Common myeloid progenitor, CD34-positive (primary cell): ENCODE results near the gene UTP25.

ENCODE experiments used
- CTCF ChIA-PET: fragments of 350-600 bp; sonication (Branson Sonifier 250); formaldehyde crosslinking; loops from one replicate; lab custom pipeline; 2021; ENCODE audit warnings: antibody characterized with exemption; lab: Charles Lee
- POLR2A ChIA-PET: fragments of 350-600 bp; sonication (Branson Sonifier 250); formaldehyde crosslinking; loops from one replicate; lab custom pipeline; 2021; ENCODE audit warnings: antibody characterized with exemption; lab: Charles Lee
- DNase-seq, 3 donors: peaks; one replicate each; pipeline versions ENCODE4 v3.0.0 to v3.0.0-alpha.2; 2013
- H3K27ac ChIP-seq, 2 experiments: 1 replicate in 1 of 2; 2 replicates in 1 of 2; pipeline ENCODE4 v1.7.0; 2013; ENCODE audit warnings: inconsistent platforms in 2 of 2, low read length in 2 of 2, mild to moderate bottlenecking in 2 of 2, low read depth in 1 of 2, moderate library complexity in 1 of 2; ENCODE audit not compliant: severe bottlenecking in 2 of 2, insufficient read depth in 1 of 2, poor library complexity in 1 of 2
- H3K27me3 ChIP-seq, 5 experiments: replicated peaks in 2 of 5; 1 replicate in 3 of 5; 2 replicates in 2 of 5; pipeline versions ENCODE4 v1.6.1 to v1.7.0; 2013; ENCODE audit warnings: low read length in 4 of 5, mild to moderate bottlenecking in 2 of 5, moderate library complexity in 2 of 5, inconsistent platforms in 1 of 5; ENCODE audit not compliant: insufficient read depth in 5 of 5, control insufficient read depth in 4 of 5
- H3K36me3 ChIP-seq, 4 experiments: 1 replicate in 2 of 4; 2 replicates in 2 of 4; pipeline versions ENCODE4 v1.6.1 to v1.7.0; 2013; ENCODE audit warnings: low read length in 3 of 4, control low read depth in 1 of 4, mild to moderate bottlenecking in 1 of 4; ENCODE audit not compliant: control insufficient read depth in 4 of 4, insufficient read depth in 4 of 4
- H3K4me1 ChIP-seq, 4 experiments: 1 replicate in 3 of 4; 2 replicates in 1 of 4; pipeline versions ENCODE4 v1.6.1 to v1.7.1; 2013; ENCODE audit warnings: low read length in 3 of 4, mild to moderate bottlenecking in 3 of 4, control low read depth in 1 of 4, inconsistent platforms in 1 of 4, moderate library complexity in 1 of 4; ENCODE audit not compliant: control insufficient read depth in 4 of 4, insufficient read depth in 4 of 4; ENCODE audit errors: control extremely low read depth in 1 of 4
- H3K4me3 ChIP-seq, 7 experiments: 1 replicate in 4 of 7; 2 replicates in 3 of 7; pipeline versions ENCODE4 v1.5.1 to v1.7.0; 2013; ENCODE audit warnings: mild to moderate bottlenecking in 7 of 7, low read length in 6 of 7, moderate library complexity in 6 of 7, inconsistent platforms in 2 of 7, low read depth in 2 of 7, control low read depth in 1 of 7; ENCODE audit not compliant: insufficient read depth in 4 of 7, control insufficient read depth in 1 of 7; ENCODE audit errors: extremely low read depth in 1 of 7
- H3K9me3 ChIP-seq, 5 experiments: 1 replicate in 4 of 5; 2 replicates in 1 of 5; pipeline versions ENCODE4 v1.6.1 to v1.7.1; 2013; ENCODE audit warnings: low read length in 4 of 5, mild to moderate bottlenecking in 2 of 5, inconsistent platforms in 1 of 5, low read depth in 1 of 5, moderate library complexity in 1 of 5; ENCODE audit not compliant: control insufficient read depth in 4 of 5, insufficient read depth in 2 of 5; ENCODE audit errors: control extremely low read depth in 1 of 5
- WGBS: methylation state at CpG from one replicate; pipeline ENCODE4 v1.1.5; 2013; ENCODE audit not compliant: insufficient coverage; 5-methylcytosine and 5-hydroxymethylcytosine counted together

Gene UTP25

DNA sequence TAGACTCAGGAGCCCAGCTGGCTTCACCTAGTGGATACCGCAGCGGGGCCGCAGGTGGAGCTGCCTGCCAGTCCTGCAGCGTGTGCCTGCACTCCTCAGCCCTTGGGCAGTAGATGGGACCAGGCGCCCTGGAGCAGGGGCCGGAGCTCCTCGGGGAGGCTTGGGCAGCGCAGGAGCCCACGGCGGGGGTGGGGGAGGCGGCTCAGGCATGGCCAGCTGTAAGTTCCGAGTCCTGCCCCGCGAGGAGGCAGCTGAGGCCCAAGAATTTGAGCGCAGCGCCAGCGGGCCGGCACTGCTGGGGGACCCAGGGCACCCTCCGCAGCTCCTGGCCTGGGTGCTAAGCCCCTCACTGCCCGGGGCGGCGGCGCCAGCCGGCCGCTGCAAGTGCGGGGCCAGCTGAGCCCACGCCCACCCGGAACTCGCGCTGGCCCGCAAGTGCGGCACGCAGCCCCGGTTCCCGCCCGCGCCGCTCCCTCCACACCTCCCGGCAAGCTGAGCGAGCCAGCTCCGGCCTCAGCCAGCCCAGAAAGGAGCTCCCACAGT, 30.9 kb downstream of the UTP25 start:
- no peak for DNase-seq
- H3K9me3 ChIP-seq = no peaks in the 10 kb centered on the region
- over 99% methylated on average over 40 of the region's 41 CpGs for WGBS
- no peak overlapping the region for H3K27ac ChIP-seq
- peaks cover 2 to 12% (median 6%) of the 10 kb centered on the region in 4 experiments for H3K36me3 ChIP-seq
- H3K27me3 ChIP-seq = peaks cover 0 to 6% (median 0%) of the 10 kb centered on the region in 5 experiments
- peaks cover 0 to 8% (median 3%) of the 10 kb centered on the region in 4 experiments for H3K4me1 ChIP-seq
- CTCF ChIA-PET = interaction anchor here (1.1 to 9.1 kb wide), 6 partner anchors 10 to 130 kb away, joined by 3 to 140 read pairs (median 4); no protein-coding TSS in a partner anchor
- POLR2A ChIA-PET = no interaction called here
- no peak overlapping the region for H3K4me3 ChIP-seq

DNA sequence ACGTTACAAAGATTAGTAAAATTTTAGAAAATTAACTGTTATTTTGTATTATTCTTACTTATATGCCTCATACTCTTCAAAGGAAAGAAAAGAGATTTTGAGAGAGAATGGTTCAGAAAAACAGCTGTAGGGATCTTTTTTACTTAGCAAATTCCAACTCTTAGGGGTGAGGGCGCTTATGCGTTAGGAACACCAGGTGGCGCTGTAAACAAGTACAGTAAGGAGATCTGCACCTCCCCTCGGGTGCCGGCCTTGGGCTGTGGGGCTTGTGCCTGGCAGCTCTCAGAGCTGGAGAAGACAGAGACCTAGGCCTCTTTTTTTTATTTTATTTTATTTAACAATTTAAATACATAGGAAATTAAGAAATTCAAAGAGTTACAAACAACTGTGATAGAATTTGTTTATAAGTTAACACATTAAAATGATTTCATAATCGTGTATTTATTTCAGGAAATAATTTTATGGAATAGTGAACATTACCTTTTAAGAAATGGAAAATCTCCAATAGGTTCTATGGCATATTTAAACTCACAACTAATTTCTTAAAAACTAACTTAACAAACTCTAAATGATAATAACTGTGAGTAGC, 32.6 kb downstream of the UTP25 start:
- Histone ChIP-seq H3K36me3 (no peaks in the 10 kb centered on the region), H3K27ac (no peak overlapping the region), H3K4me3 (no peak overlapping the region), H3K9me3 (no peaks in the 10 kb centered on the region), H3K4me1 (peaks cover 0 to 3% (median under 1%) of the 10 kb centered on the region in 4 experiments), H3K27me3 (peaks cover 0 to 6% (median 0%) of the 10 kb centered on the region in 5 experiments)
- ChIA-PET POLR2A (no interaction called here), CTCF (interaction anchor here (0.8 to 9.1 kb wide), 11 partner anchors 9 to 128 kb away, joined by 3 to 140 read pairs (median 4); no protein-coding TSS in a partner anchor)
- WGBS = 0% methylated on average over 3 of the region's 7 CpGs
- peak; percentile 85 to 92 (median 87) for DNase-seq

GRCh38 chr1:209861242-209861641, 33.5 kb downstream of the UTP25 start:
- 43% methylated on average over 2 of the region's 2 CpGs for WGBS
- DNase-seq = no peak
- Histone ChIP-seq H3K4me1 (peaks cover 0 to 7% (median 4%) of the 10 kb centered on the region in 4 experiments), H3K9me3 (no peaks in the 10 kb centered on the region), H3K36me3 (no peaks in the 10 kb centered on the region), H3K27ac (no peak overlapping the region), H3K27me3 (peaks cover 0 to 6% (median 0%) of the 10 kb centered on the region in 5 experiments), H3K4me3 (no peak overlapping the region)
- ChIA-PET CTCF (interaction anchor here (0.9 to 9.1 kb wide), 6 partner anchors 9 to 127 kb away, joined by 3 to 140 read pairs (median 5); no protein-coding TSS in a partner anchor), POLR2A (no interaction called here)

GRCh38 chr1:209862391-209863356, 34.9 kb downstream of the UTP25 start:
- POLR2A ChIA-PET = interaction anchor here (1.2 kb wide), 1 partner anchor 13 kb away, joined by 3 read pairs; no protein-coding TSS in a partner anchor
- CTCF ChIA-PET = interaction anchor here (1.2 to 2.1 kb wide), 4 partner anchors 8 to 127 kb away, joined by 3 to 10 read pairs (median 4); no protein-coding TSS in a partner anchor

GRCh38 chr1:209863766-209864485, 36.2 kb downstream of the UTP25 start:
- 100% methylated on average over 3 of the region's 4 CpGs for WGBS
- peaks cover 0 to 6% (median 0%) of the 10 kb centered on the region in 5 experiments for H3K27me3 ChIP-seq
- H3K4me1 ChIP-seq = peaks cover 0 to 10% (median 4%) of the 10 kb centered on the region in 4 experiments
- H3K36me3 ChIP-seq = no peaks in the 10 kb centered on the region
- H3K9me3 ChIP-seq = peaks cover 0 to 4% (median 0%) of the 10 kb centered on the region in 5 experiments
- no peak overlapping the region for H3K4me3 ChIP-seq
- H3K27ac ChIP-seq = no peak overlapping the region
- ChIA-PET CTCF (interaction anchor here (1.3 to 2.1 kb wide), 3 partner anchors 10 to 126 kb away, joined by 3 to 10 read pairs (median 6); no protein-coding TSS in a partner anchor), POLR2A (interaction anchor here (1.2 kb wide), 1 partner anchor 12 kb away, joined by 3 read pairs; no protein-coding TSS in a partner anchor)
- peak in 2 of 3 donors; percentile 7 to 15 for DNase-seq

More at GRCh38 chr1:209862391-209863356, 34.9 kb downstream of the UTP25 start:
- no peak for DNase-seq
- Histone ChIP-seq H3K36me3 (no peaks in the 10 kb centered on the region), H3K4me3 (no peak overlapping the region), H3K27me3 (peaks cover 0 to 6% (median 0%) of the 10 kb centered on the region in 5 experiments), H3K4me1 (peaks cover 0 to 10% (median 4%) of the 10 kb centered on the region in 4 experiments), H3K9me3 (peaks cover 0 to 3% (median 0%) of the 10 kb centered on the region in 5 experiments), H3K27ac (no peak overlapping the region)
- WGBS = 95% methylated on average over 14 of the region's 16 CpGs

DNA sequence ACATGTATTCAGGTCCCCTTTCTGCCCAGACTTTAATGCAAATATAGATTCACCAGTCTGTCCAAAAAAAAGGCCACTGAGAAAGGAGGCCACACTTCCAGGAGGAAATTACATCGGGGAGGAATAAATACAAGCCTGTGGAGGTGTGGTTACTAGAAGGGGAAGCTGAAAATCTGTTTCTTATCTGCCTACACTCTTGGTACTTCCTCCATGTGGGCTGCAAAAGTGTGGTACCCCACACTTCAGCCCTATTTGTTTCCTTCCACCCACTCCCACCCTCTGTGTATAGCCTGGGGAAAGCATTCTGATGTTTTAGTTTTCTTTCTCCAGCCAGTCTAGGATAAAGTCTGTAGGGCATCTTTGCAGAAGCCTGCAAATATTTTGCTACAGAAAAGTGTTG, 38.4 kb downstream of the UTP25 start:
- peak; percentile 40 to 87 (median 80) for DNase-seq
- POLR2A ChIA-PET = no interaction called here
- H3K27me3 ChIP-seq = peaks cover 0 to 18% (median 2%) of the 10 kb centered on the region in 5 experiments
- CTCF ChIA-PET = no interaction called here
- H3K4me1 ChIP-seq = peaks cover 0 to 10% (median 4%) of the 10 kb centered on the region in 4 experiments
- no CpG with 5 or more reads among the region's 1 CpG for WGBS
- H3K9me3 ChIP-seq = peaks cover 0 to 4% (median 0%) of the 10 kb centered on the region in 5 experiments
- H3K36me3 ChIP-seq = no peaks in the 10 kb centered on the region
- H3K4me3 ChIP-seq = no peak overlapping the region
- H3K27ac ChIP-seq = no peak overlapping the region
